Measurements from ENCODE around the gene EFCAB5.

GRCh38 chr17:30091121-30091670 is 149.8 kb downstream of the EFCAB5 start:
- TF ChIP-seq CTCF (conservative IDR thresholded peaks at IDR 0.05 in 1 of 2, IDR thresholded peaks at IDR 0.05 in 1 of 2; ENCODE audit: extremely low read depth in 1 of 2, insufficient read depth in 1 of 2, low read depth in 1 of 2, low read length in 2 of 2), result no peak
- no peak for TF ChIP-seq EZH2 (IDR thresholded peaks at IDR 0.05; ENCODE audit: borderline replicate concordance, low read length)
